Calu3 (cell line): ENCODE results near the gene STT3A. TPM values are rescaled to one million over a fixed set of nuclear protein-coding genes. Genes with fewer than 3 reads are reported as not detected.

ENCODE experiments used
- BruUV-seq: library from RNA; stranded (reverse); fragments of 400-500 nt; replicated peaks from 2 replicates; lab custom pipeline; 2021; lab: Mats Ljungman, UMichigan
- CTCF ChIA-PET: fragments of 300-600 bp; sonication (Branson Sonifier 250); formaldehyde crosslinking; loops from one replicate; lab custom pipeline; 2022; ENCODE audit warnings: antibody characterized with exemption; lab: Charles Lee
- DNase-seq: peaks from one replicate; pipeline ENCODE4 v3.0.0; 2022
- H3K27ac Mint-ChIP-seq: one replicate; pipeline ENCODE4 v1.8.0; 2022; ENCODE audit warnings: mixed read lengths; ENCODE audit not compliant: unreplicated experiment
- H3K27me3 Mint-ChIP-seq: one replicate; pipeline ENCODE4 v1.8.0; 2022; ENCODE audit warnings: mixed read lengths; ENCODE audit not compliant: unreplicated experiment
- H3K36me3 Mint-ChIP-seq: one replicate; pipeline ENCODE4 v1.8.0; 2022; ENCODE audit warnings: mild to moderate bottlenecking, moderate library complexity, mixed read lengths; ENCODE audit not compliant: insufficient read depth, unreplicated experiment
- H3K4me1 Mint-ChIP-seq: one replicate; pipeline ENCODE4 v1.8.0; 2022; ENCODE audit warnings: mild to moderate bottlenecking, low read depth, mixed read lengths; ENCODE audit not compliant: unreplicated experiment
- H3K4me3 Mint-ChIP-seq: one replicate; pipeline ENCODE4 v1.8.0; 2022; ENCODE audit warnings: mild to moderate bottlenecking, low read depth, moderate library complexity, mixed read lengths; ENCODE audit not compliant: unreplicated experiment
- H3K9me3 Mint-ChIP-seq: one replicate; pipeline ENCODE4 v1.8.0; 2022; ENCODE audit warnings: low read depth, mixed read lengths; ENCODE audit not compliant: unreplicated experiment
- intact Hi-C: fragments of 100-400 bp; cut with micrococcal nuclease; formaldehyde crosslinking; loops from one replicate; pipeline ENCODE4 v1.10.0; 2022; ENCODE audit not compliant: unreplicated experiment
- total RNA-seq: library from RNA; stranded (reverse); gene quantifications from 2 replicates; pipeline ENCODE4 v1.2.3, GENCODE V29; 2022
- TF ChIP-seq, protein P1 (sequence below): fragments of 200-600 bp; IDR thresholded peaks from one replicate; pipeline ENCODE4 v1.8.0; 2022; ENCODE audit warnings: antibody characterized with exemption; ENCODE audit not compliant: unreplicated experiment

STT3A gene
- total RNA-seq, 1 experiment from 2014 or later = 168 TPM

DNA sequence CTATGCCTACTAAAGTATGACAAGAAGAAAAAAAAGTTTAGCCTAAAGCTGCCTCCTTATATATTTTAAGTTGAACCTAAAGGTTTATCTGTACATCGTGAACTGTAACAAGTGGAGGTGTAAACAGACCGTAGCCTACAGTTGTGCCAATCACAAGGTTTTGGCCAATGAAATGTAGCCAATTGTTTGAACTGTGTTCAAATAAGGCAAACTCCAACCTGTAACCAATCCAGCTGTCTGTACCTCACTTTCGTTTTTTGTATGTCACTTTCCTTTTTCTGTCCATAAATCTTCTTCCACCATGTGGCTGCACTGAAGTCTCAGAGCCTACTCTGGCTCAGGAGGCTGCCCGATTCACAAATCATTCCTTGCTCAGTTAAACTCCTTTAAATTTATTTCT lies 30.2 kb upstream of the STT3A start:
- intact Hi-C loops = loop anchor here (10.0 kb wide), 1 partner anchor 108 kb away; no protein-coding TSS in a partner anchor
- peaks cover 2% of the 10 kb centered on the region for H3K9me3 Mint-ChIP-seq
- H3K27me3 Mint-ChIP-seq = no peaks in the 10 kb centered on the region
- H3K4me3 Mint-ChIP-seq = no peak overlapping the region
- no peak for DNase-seq
- CTCF ChIA-PET = no interaction called here
- no peak overlapping the region for H3K27ac Mint-ChIP-seq
- H3K4me1 Mint-ChIP-seq = no peaks in the 10 kb centered on the region
- TF ChIP-seq, protein P1, sequence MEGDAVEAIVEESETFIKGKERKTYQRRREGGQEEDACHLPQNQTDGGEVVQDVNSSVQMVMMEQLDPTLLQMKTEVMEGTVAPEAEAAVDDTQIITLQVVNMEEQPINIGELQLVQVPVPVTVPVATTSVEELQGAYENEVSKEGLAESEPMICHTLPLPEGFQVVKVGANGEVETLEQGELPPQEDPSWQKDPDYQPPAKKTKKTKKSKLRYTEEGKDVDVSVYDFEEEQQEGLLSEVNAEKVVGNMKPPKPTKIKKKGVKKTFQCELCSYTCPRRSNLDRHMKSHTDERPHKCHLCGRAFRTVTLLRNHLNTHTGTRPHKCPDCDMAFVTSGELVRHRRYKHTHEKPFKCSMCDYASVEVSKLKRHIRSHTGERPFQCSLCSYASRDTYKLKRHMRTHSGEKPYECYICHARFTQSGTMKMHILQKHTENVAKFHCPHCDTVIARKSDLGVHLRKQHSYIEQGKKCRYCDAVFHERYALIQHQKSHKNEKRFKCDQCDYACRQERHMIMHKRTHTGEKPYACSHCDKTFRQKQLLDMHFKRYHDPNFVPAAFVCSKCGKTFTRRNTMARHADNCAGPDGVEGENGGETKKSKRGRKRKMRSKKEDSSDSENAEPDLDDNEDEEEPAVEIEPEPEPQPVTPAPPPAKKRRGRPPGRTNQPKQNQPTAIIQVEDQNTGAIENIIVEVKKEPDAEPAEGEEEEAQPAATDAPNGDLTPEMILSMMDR = no peak
- no peaks in the 10 kb centered on the region for H3K36me3 Mint-ChIP-seq
- no TSS peak for BruUV-seq

DNA sequence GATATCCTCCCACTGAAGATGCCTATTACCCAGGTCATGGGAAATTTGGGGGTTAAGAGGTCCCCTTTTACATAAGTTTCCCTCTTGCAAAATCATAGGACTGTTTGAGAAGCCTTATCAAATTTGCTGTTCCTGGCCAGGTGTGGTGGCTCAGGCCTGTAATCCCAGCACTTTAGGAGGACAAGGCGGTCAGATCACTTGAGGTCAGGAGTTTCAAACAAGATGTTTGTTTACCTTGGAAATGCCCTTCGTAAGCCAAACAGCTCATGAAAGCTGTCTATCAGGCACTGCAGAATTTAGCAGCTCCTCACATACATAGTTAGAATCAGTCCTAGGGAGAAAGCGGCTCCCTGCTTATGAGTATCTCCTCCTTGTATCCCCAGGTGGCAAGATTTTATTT lies 28.3 kb upstream of the STT3A start:
- Mint-ChIP-seq H3K27ac (no peak overlapping the region), H3K27me3 (no peaks in the 10 kb centered on the region), H3K9me3 (peaks cover 2% of the 10 kb centered on the region), H3K4me1 (no peaks in the 10 kb centered on the region), H3K4me3 (no peak overlapping the region), H3K36me3 (peaks cover 6% of the 10 kb centered on the region)
- DNase-seq = no peak
- BruUV-seq = no TSS peak
- intact Hi-C loops = loop anchor here (10.0 kb wide), 1 partner anchor 110 kb away; no protein-coding TSS in a partner anchor
- TF ChIP-seq, protein P1 = no peak
- CTCF ChIA-PET = no interaction called here

DNA sequence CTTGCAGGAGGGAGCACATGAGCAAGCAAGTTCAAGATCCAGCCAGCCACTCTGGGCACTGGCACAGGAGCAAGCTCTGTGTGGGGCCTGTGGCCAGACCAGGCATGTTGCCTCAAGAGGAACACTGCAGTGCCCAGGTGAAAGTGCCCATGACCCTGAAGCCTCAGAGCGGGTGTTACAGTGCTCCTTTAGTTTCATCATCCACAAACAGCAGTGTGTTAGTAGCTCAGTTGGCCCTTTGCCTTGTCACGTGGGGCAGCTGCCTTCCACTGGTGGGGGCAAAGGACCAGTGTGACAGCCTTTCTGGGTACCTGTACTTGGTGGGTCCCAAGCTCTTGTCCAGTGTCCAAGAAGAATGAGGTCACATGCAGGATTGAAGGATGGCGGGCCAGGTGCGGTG lies 26.4 kb upstream of the STT3A start:
- Mint-ChIP-seq H3K27ac (no peak overlapping the region), H3K36me3 (peaks cover 13% of the 10 kb centered on the region), H3K4me3 (no peak overlapping the region), H3K4me1 (no peaks in the 10 kb centered on the region), H3K27me3 (no peaks in the 10 kb centered on the region), H3K9me3 (peaks cover 2% of the 10 kb centered on the region)
- TF ChIP-seq, protein P1 = no peak
- intact Hi-C loops = loop anchor here (5.0 to 10.0 kb wide), 2 partner anchors 54 to 111 kb away; no protein-coding TSS in a partner anchor
- BruUV-seq = no TSS peak
- CTCF ChIA-PET = no interaction called here
- no peak for DNase-seq

DNA sequence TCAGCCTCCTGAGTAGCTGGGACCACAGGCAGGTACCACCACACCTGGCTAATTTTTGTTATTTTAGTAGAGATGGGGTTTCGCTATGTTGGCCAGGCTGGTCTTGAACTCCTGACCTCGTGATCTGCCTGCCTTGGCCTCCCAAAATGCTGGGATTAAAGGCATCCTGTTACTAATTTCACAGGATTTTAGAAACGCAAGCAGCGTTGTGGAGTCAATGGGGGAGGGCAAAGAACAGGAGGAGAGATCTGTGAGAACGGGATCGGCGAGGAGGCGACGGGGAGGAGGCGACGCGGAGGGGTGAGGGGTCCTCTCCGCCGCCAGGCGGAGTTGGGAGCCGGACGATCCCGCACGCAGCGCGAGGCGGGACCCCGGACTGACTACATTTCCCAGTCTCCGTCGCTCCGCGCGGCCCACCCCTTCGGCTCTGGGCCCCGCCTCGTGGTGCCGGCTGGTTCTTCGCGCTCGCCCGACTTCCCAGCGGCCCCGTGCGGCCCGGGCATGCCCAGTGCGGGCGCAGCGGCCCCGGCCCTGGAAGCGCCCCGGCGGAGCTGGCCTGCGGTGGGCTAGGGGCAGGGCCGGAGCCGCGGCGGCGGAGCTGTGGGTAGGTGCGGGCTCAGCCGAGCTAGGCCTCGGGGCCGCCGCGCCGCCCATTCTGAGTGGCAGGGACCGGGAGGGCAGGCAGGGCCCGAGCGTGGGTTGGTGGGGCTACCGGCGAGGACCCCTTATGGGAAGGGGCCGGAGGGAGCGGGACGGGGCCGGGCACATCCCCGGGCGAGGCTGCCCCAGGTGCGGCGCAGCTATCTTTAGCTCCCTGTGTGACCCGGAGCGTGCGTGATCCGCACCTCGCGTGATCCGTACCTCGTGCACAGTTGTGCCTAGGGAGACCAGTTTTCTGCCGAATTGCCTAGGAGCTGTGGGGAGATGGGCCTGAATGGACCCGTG lies 23.4 kb upstream of the STT3A start, which contains the start of gene EI24:
EI24 (plus strand) TSS at position 508 of the 945 bp plus-strand sequence. CDS start 3,051 bp downstream, outside the sequence.
- Mint-ChIP-seq H3K36me3 (peaks cover 23% of the 10 kb centered on the region), H3K4me1 (no peaks in the 10 kb centered on the region), H3K4me3 (peak within 1 kb of the TSS; percentile 78), H3K27ac (peak within 1 kb of the TSS; percentile 87), H3K27me3 (no peaks in the 10 kb centered on the region), H3K9me3 (peaks cover 2% of the 10 kb centered on the region)
- intact Hi-C loops = loop anchor here (5.0 to 10.0 kb wide), 2 partner anchors 57 to 114 kb away; no protein-coding TSS in a partner anchor
- TF ChIP-seq, protein P1 = peak; percentile 61
- DNase-seq = peak; percentile 91
- BruUV-seq = no TSS peak
- CTCF ChIA-PET = interaction anchor here (0.6 to 1.0 kb wide), 2 partner anchors 138 to 290 kb away, joined by 4 to 6 read pairs; no protein-coding TSS in a partner anchor
